ELF-1 (cell line): ENCODE results near the gene FBXO22.
"Not testable (repeated sequence)": the region's sequence is repeated elsewhere in the genome, so short reads cannot be mapped to it uniquely, and the experiment has no call there.

ENCODE experiments used
- DNase-seq: peaks from one replicate; pipeline ENCODE4 v3.0.0-alpha.2; 2016; ENCODE audit warnings: low read depth, low spot score

The FBXO22 gene

DNA sequence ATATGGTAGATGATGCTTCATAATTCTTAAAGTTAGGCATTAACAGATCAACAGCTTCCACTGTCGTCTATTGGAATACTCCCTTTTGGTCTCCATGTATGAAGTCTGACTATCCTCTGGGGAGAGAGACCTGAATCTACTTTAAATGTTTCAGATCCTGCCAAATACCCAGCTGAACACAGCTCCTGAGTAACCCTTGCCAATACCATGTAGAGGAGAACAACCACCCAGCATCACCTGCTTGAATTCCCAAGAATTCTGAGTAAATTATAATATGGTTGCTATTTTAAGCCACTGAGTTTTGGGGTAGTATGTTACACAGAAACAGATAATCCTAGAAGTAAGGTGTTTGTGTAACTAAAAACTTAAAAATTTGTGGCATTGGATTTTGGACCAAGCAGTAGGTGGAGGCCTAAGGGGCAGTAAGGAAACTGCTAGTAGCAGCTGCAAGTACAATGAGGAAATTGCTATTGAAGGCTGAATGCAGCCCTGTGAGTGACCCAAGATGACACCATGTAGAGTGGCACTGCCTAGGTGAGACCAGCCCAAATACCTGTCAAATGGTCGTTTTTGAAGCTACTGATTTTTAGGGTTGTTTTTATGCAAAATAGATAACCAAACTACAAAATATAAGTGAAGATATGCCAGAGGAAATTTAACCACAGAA is 77.6 kb downstream of the FBXO22 start:
- DNase-seq, result no peak

DNA sequence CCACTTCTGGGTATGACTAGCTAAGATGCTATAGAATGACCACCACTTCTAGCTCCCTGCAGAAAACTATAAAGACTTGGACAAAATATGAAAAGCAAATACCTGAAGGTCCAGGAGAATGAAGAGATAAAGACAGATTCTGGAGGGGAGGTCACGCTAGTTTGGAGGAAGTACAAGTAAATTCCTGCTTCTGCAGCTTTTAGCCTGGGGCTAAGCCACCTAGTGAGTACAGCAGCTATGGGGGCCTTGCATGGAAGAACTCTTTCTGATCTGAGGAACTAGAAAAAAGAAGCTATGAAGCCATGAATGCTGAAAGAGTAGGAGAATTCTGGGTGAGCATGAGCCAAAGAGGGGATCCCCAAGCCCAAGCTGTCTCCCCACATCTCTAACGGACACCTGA is 78.8 kb downstream of the FBXO22 start:
- peak; percentile 70 for DNase-seq

- not testable (repeated sequence) for DNase-seq
These were observed 81.0 kb downstream of the FBXO22 start for GRCh38 chr15:75984706-75985105.

DNA sequence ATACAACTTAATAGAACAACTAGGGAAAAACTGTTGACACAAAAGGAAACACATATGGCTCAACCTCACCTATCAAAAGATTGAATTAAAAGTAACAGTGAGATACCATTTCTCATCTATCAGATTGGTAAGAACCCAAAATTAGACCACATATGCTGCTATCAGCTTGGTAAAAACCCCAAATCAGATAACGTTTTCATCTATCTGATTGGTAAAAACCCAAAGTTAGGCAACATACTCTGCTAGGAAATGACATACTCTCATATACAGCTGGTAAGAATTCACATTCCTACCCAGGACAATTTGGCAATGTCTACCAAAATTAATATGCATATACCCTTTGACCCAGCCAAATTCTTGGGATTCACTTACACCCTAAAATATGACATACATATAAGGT is 82.3 kb downstream of the FBXO22 start:
- DNase-seq, result no peak

GRCh38 chr15:75989045-75989444 is 85.4 kb downstream of the FBXO22 start:
- no peak for DNase-seq

DNA sequence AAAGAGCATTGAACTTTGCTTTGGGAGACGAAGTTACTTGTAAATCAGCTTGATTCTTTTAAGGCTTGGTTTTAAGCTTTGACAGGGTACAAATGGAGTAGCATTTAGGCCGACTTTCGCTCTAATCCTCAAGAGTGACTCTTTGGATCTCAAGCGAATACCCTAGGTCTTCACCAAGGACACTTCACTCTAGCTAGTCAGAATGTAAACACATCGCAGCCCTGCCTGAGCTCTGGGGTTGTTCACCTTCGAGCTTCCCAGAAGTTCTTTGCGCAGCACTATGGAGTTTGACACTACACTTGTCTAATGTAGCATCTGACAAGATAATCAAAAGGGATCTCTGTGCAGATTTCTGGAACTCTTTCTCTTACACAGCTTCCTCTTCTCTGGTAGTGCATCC is 86.2 kb downstream of the FBXO22 start:
- DNase-seq, result no peak
